ENCODE measurements around the gene PLCZ1.
"Not testable (repeated sequence)": the region's sequence is repeated elsewhere in the genome, so short reads cannot be mapped to it uniquely, and the experiment has no call there.

The PLCZ1 gene

GRCh38 chr12:18703911-18704310 lies 33.9 kb downstream of the PLCZ1 start:
- no peak for DNase-seq (ENCODE audit: low read depth)
- H3K4me3 ChIP-seq (ENCODE audit: control insufficient read depth, low read depth, low read length): no peak overlapping the region
- TF ChIP-seq, protein P1, sequence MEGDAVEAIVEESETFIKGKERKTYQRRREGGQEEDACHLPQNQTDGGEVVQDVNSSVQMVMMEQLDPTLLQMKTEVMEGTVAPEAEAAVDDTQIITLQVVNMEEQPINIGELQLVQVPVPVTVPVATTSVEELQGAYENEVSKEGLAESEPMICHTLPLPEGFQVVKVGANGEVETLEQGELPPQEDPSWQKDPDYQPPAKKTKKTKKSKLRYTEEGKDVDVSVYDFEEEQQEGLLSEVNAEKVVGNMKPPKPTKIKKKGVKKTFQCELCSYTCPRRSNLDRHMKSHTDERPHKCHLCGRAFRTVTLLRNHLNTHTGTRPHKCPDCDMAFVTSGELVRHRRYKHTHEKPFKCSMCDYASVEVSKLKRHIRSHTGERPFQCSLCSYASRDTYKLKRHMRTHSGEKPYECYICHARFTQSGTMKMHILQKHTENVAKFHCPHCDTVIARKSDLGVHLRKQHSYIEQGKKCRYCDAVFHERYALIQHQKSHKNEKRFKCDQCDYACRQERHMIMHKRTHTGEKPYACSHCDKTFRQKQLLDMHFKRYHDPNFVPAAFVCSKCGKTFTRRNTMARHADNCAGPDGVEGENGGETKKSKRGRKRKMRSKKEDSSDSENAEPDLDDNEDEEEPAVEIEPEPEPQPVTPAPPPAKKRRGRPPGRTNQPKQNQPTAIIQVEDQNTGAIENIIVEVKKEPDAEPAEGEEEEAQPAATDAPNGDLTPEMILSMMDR (conservative IDR thresholded peaks at IDR 0.05; ENCODE audit: control insufficient read depth, insufficient read depth, low read depth, low read length): no peak

- TF ChIP-seq, protein P1 (conservative IDR thresholded peaks at IDR 0.05; ENCODE audit: control insufficient read depth, insufficient read depth, low read depth, low read length): no peak
- no peak overlapping the region for H3K4me3 ChIP-seq (ENCODE audit: control insufficient read depth, low read depth, low read length)
- DNase-seq (ENCODE audit: low read depth): peak; percentile 18
These were observed 34.5 kb downstream of the PLCZ1 start for GRCh38 chr12:18703321-18703720.

GRCh38 chr12:18700271-18700670 lies 37.5 kb downstream of the PLCZ1 start:
- peak; percentile 97 for DNase-seq (ENCODE audit: low read depth)
- TF ChIP-seq, protein P1 (conservative IDR thresholded peaks at IDR 0.05; ENCODE audit: control insufficient read depth, insufficient read depth, low read depth, low read length): no peak
- no peak overlapping the region for H3K4me3 ChIP-seq (ENCODE audit: control insufficient read depth, low read depth, low read length)

DNA sequence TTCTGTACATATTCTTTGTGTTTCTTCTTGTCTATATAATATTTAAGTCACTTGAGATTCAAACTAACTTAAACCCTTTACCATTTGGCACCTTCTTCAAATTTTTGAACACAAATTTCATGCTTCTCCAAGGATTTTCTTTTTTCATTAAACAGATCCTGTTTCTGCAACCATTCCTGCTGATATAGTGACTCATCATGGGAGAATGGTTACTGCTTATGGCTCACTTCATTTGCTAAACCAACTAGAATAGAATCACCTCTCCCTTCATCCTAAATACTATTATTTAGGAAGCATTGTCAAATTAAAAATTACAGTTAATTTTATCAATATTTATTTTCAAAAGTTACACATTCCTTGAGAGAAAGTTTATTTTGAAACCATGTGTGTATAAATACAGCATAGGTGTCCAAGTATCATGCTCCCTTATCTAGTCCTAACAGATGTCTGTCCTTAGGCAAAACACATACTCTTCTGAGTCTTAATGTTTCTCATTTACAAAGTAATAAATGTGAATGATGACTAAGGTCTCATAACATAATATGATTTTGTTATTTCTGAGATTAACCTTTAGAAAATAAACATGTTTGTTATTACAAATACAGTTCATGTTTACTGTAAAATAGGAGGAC lies 40.7 kb downstream of the PLCZ1 start:
- TF ChIP-seq, protein P1 (conservative IDR thresholded peaks at IDR 0.05; ENCODE audit: control insufficient read depth, insufficient read depth, low read depth, low read length): no peak
- peak; percentile 65 for DNase-seq (ENCODE audit: low read depth)
- H3K4me3 ChIP-seq (ENCODE audit: control insufficient read depth, low read depth, low read length): no peak overlapping the region

GRCh38 chr12:18693986-18694385 lies 43.8 kb downstream of the PLCZ1 start:
- not testable (repeated sequence) for DNase-seq (ENCODE audit: low read depth)

GRCh38 chr12:18690653-18691052 lies 47.2 kb downstream of the PLCZ1 start:
- no peak overlapping the region for H3K4me3 ChIP-seq (ENCODE audit: control insufficient read depth, low read depth, low read length)
- peak; percentile 95 for DNase-seq (ENCODE audit: low read depth)
- TF ChIP-seq, protein P1 (conservative IDR thresholded peaks at IDR 0.05; ENCODE audit: control insufficient read depth, insufficient read depth, low read depth, low read length): no peak

More at GRCh38 chr12:18693986-18694385, 43.8 kb downstream of the PLCZ1 start:
- H3K4me3 ChIP-seq (ENCODE audit: control insufficient read depth, low read depth, low read length): not testable (repeated sequence)

DNA sequence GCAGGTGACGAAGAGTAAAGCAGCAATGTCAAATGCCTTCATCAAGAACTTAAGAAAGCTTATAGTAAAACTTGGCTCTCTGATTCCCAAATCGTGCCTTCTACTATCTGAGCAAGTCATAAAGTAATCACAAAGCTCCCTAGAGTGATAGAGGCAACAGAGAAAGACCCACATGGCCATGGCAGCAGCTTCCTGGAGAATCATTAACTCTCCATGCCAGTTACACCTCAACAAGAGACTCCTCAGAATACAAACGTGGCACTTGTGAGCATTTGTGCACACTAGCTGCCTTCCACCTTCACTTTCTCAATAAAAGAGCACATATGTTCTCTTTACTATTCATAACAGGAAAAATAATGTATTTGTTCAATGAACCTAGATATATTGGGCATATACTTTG lies 48.0 kb downstream of the PLCZ1 start:
- TF ChIP-seq, protein P1 (conservative IDR thresholded peaks at IDR 0.05; ENCODE audit: control insufficient read depth, insufficient read depth, low read depth, low read length): no peak
- H3K4me3 ChIP-seq (ENCODE audit: control insufficient read depth, low read depth, low read length): no peak overlapping the region
- no peak for DNase-seq (ENCODE audit: low read depth)

Measured in fibroblast of mammary gland (primary cell).